LNCaP clone FGC (cell line): ENCODE data around the gene FGF12.
"Not testable (repeated sequence)": the region's sequence is repeated elsewhere in the genome, so short reads cannot be mapped to it uniquely, and the experiment has no call there.

Experiments
- DNase-seq: peaks from one replicate; pipeline ENCODE4 v3.0.0-alpha.2; 2011; ENCODE audit warnings: low read depth
- H3K4me3 ChIP-seq: 2 replicates; pipeline ENCODE4 v1.5.1; 2011; ENCODE audit warnings: mild to moderate bottlenecking, low read depth, low read length, control low read depth
- CTCF ChIP-seq: IDR thresholded peaks from 2 replicates; pipeline ENCODE4 v1.5.1; 2012; ENCODE audit warnings: mild to moderate bottlenecking; ENCODE audit not compliant: control insufficient read depth, insufficient read depth; ENCODE audit errors: extremely low read depth

The FGF12 gene

GRCh38 chr3:192607798-192608197, 119.5 kb downstream of the FGF12 start:
- DNase-seq: no peak
- no peak for TF ChIP-seq CTCF
- no peak overlapping the region for H3K4me3 ChIP-seq

GRCh38 chr3:192597913-192598312, 129.4 kb downstream of the FGF12 start:
- H3K4me3 ChIP-seq: peak overlapping the region; percentile 34
- no peak for DNase-seq
- no peak for TF ChIP-seq CTCF

GRCh38 chr3:192597506-192597905, 129.8 kb downstream of the FGF12 start:
- peak overlapping the region; percentile 34 for H3K4me3 ChIP-seq
- TF ChIP-seq CTCF: no peak
- DNase-seq: peak; percentile 82

- no peak overlapping the region for H3K4me3 ChIP-seq
- no peak for TF ChIP-seq CTCF
- DNase-seq: no peak
Observed at GRCh38 chr3:192578729-192579128, 148.6 kb downstream of the FGF12 start.

- H3K4me3 ChIP-seq: no peak overlapping the region
- no peak for DNase-seq
- TF ChIP-seq CTCF: no peak
Observed at GRCh38 chr3:192577811-192578210, 149.5 kb downstream of the FGF12 start.

- H3K4me3 ChIP-seq: no peak overlapping the region
- DNase-seq: no peak
- no peak for TF ChIP-seq CTCF
Observed at GRCh38 chr3:192577271-192577670, 150.1 kb downstream of the FGF12 start.

- not testable (repeated sequence) for DNase-seq, H3K4me3 ChIP-seq
Observed at GRCh38 chr3:192576704-192577103, 150.6 kb downstream of the FGF12 start.

GRCh38 chr3:192575879-192576506, 151.3 kb downstream of the FGF12 start:
- TF ChIP-seq CTCF: no peak
- no peak for DNase-seq
- H3K4me3 ChIP-seq: no peak overlapping the region
